H1 (cell line): ENCODE data around the gene INIP. TPM values are rescaled to one million over a fixed set of nuclear protein-coding genes. Genes with fewer than 3 reads are reported as not detected.

Source experiments
- CTCF ChIA-PET: fragments of 300-600 bp; sonication (Branson Sonifier 250); formaldehyde crosslinking; loops from one replicate; lab custom pipeline; 2021; ENCODE audit not compliant: partially characterized antibody; lab: Charles Lee
- POLR2A ChIA-PET: fragments of 300-600 bp; sonication (Branson Sonifier 250); formaldehyde crosslinking; loops from one replicate; lab custom pipeline; 2021; ENCODE audit warnings: inconsistent platforms; ENCODE audit not compliant: partially characterized antibody; lab: Charles Lee
- DNase-seq, 2 experiments: peaks; one replicate each; pipeline versions ENCODE4 v3.0.0 to v3.0.0-alpha.2; 2010 to 2022; ENCODE audit warnings: low spot score in 2 of 2, low read depth in 1 of 2, mixed read lengths in 1 of 2
- FAIRE-seq: peaks from 2 replicates; lab custom pipeline; 2011; peaks lifted over from hg19 to GRCh38; lab: Jason Lieb, UNC
- H2AFZ ChIP-seq: 2 replicates; pipeline ENCODE4 v1.8.1; 2012; ENCODE audit warnings: low read length, inconsistent platforms
- H2AK5ac ChIP-seq: 2 replicates; pipeline ENCODE4 v1.6.1; 2013; ENCODE audit warnings: low read depth, low read length
- H2BK120ac ChIP-seq: replicated peaks from 2 replicates; pipeline ENCODE3; 2013; ENCODE audit warnings: low read depth, low read length, inconsistent platforms
- H2BK12ac ChIP-seq: 2 replicates; pipeline ENCODE4 v1.6.1; 2013; ENCODE audit warnings: low read depth, low read length
- H2BK15ac ChIP-seq: 2 replicates; pipeline ENCODE4 v1.6.1; 2013; ENCODE audit warnings: low read length
- H2BK20ac ChIP-seq: 2 replicates; pipeline ENCODE4 v1.6.1; 2013; ENCODE audit warnings: low read length
- H2BK5ac ChIP-seq: 2 replicates; pipeline ENCODE4 v1.6.1; 2013; ENCODE audit warnings: low read depth, low read length
- H3K14ac ChIP-seq: 2 replicates; pipeline ENCODE4 v1.6.1; 2013; ENCODE audit warnings: inconsistent platforms; ENCODE audit not compliant: insufficient read length
- H3K18ac ChIP-seq: 2 replicates; pipeline ENCODE4 v1.6.1; 2013; ENCODE audit warnings: low read length; ENCODE audit errors: extremely low read depth
- H3K23ac ChIP-seq: 2 replicates; pipeline ENCODE4 v1.6.1; 2013; ENCODE audit warnings: inconsistent platforms; ENCODE audit not compliant: insufficient read length
- H3K23me2 ChIP-seq: 2 replicates; pipeline ENCODE4 v1.6.1; 2013; ENCODE audit warnings: low read depth, low read length
- H3K27ac ChIP-seq: 2 replicates; pipeline ENCODE4 v1.6.1; 2011; ENCODE audit warnings: low read depth, low read length, inconsistent platforms
- H3K27me3 ChIP-seq, 4 experiments: replicated peaks in 1 of 4; 1 replicate in 1 of 4; 2 replicates in 3 of 4; pipeline versions ENCODE4 v1.6.1 to v1.8.1; 2011 to 2013; ENCODE audit warnings: low read length in 3 of 4, mild to moderate bottlenecking in 3 of 4, inconsistent platforms in 2 of 4, mixed read lengths in 2 of 4, moderate library complexity in 1 of 4; ENCODE audit not compliant: control insufficient read depth in 3 of 4, insufficient read depth in 3 of 4; ENCODE audit errors: extremely low read depth in 1 of 4
- H3K36me3 ChIP-seq, 4 experiments: 2 replicates each; pipeline versions ENCODE4 v1.6.1 to v1.8.1; 2011 to 2013; ENCODE audit warnings: mild to moderate bottlenecking in 4 of 4, low read length in 3 of 4, moderate library complexity in 2 of 4, control low read depth in 1 of 4, inconsistent platforms in 1 of 4; ENCODE audit not compliant: insufficient read depth in 4 of 4, control insufficient read depth in 2 of 4
- H3K4ac ChIP-seq: replicated peaks from 2 replicates; pipeline ENCODE3; 2013; ENCODE audit warnings: low read length, low read depth, mixed read lengths, inconsistent platforms; ENCODE audit not compliant: insufficient read length
- H3K4me1 ChIP-seq, 4 experiments: replicated peaks in 1 of 4; 1 replicate in 1 of 4; 2 replicates in 3 of 4; pipeline versions ENCODE4 v1.6.1 to v1.8.1; 2011 to 2013; ENCODE audit warnings: low read length in 3 of 4, inconsistent platforms in 2 of 4, mixed read lengths in 1 of 4; ENCODE audit not compliant: insufficient read depth in 4 of 4, control insufficient read depth in 3 of 4
- H3K4me2 ChIP-seq, 2 experiments: 2 replicates each; pipeline versions ENCODE4 v1.6.1 to v1.8.1; 2011 to 2013; ENCODE audit warnings: low read depth in 2 of 2, low read length in 2 of 2, control low read depth in 1 of 2, inconsistent platforms in 1 of 2, mild to moderate bottlenecking in 1 of 2; ENCODE audit not compliant: insufficient read depth in 1 of 2
- H3K4me3 ChIP-seq, 4 experiments: fragments of 200-600, 300-600 bp in 1 of 4; sonication (generic), shearing (Covaris generic), sonication (Bioruptor Twin) in 1 of 4; 2 replicates each; pipeline versions ENCODE4 v1.5.1 to v1.8.1; 2011 to 2016; ENCODE audit warnings: low read length in 4 of 4, low read depth in 3 of 4, control low read depth in 2 of 4, inconsistent platforms in 2 of 4, mild to moderate bottlenecking in 2 of 4, mixed read lengths in 1 of 4, moderate library complexity in 1 of 4; ENCODE audit not compliant: insufficient read depth in 2 of 4; ENCODE audit errors: extremely low read depth in 1 of 4
- H3K56ac ChIP-seq: replicated peaks from 2 replicates; pipeline ENCODE3; 2013; ENCODE audit warnings: low read depth, mild to moderate bottlenecking, mixed read lengths, low read length, inconsistent platforms; ENCODE audit not compliant: insufficient read length
- H3K79me1 ChIP-seq: 2 replicates; pipeline ENCODE4 v1.6.1; 2013; ENCODE audit warnings: low read depth, low read length, control low read depth
- H3K79me2 ChIP-seq, 2 experiments: 2 replicates each; pipeline versions ENCODE4 v1.6.1 to v1.8.1; 2012 to 2013; ENCODE audit warnings: low read length in 2 of 2, mild to moderate bottlenecking in 2 of 2, inconsistent platforms in 1 of 2; ENCODE audit not compliant: insufficient read depth in 2 of 2, control insufficient read depth in 1 of 2
- H3K9ac ChIP-seq, 4 experiments: replicated peaks in 1 of 4; 1 replicate in 1 of 4; 2 replicates in 3 of 4; pipeline versions ENCODE4 v1.6.1 to v1.8.1; 2011 to 2013; ENCODE audit warnings: low read depth in 3 of 4, low read length in 3 of 4, control low read depth in 2 of 4, mild to moderate bottlenecking in 2 of 4, moderate library complexity in 2 of 4, inconsistent platforms in 1 of 4; ENCODE audit errors: extremely low read depth in 1 of 4
- H3K9me3 ChIP-seq, 2 experiments: 2 replicates each; pipeline versions ENCODE4 v1.6.1 to v1.8.1; 2012 to 2013; ENCODE audit warnings: mild to moderate bottlenecking in 2 of 2, moderate library complexity in 2 of 2, control low read depth in 1 of 2, inconsistent platforms in 1 of 2, low read depth in 1 of 2, low read length in 1 of 2, mixed read lengths in 1 of 2; ENCODE audit not compliant: insufficient read depth in 2 of 2
- H4K20me1 ChIP-seq, 2 experiments: replicated peaks in 1 of 2; 2 replicates each; pipeline versions ENCODE3 to v1.8.1; 2011 to 2013; ENCODE audit warnings: inconsistent platforms in 2 of 2, low read length in 2 of 2, mild to moderate bottlenecking in 1 of 2; ENCODE audit not compliant: insufficient read depth in 2 of 2, control insufficient read depth in 1 of 2
- H4K5ac ChIP-seq: 2 replicates; pipeline ENCODE4 v1.6.1; 2013; ENCODE audit warnings: low read length, low read depth, mixed read lengths, inconsistent platforms; ENCODE audit not compliant: insufficient read length
- H4K8ac ChIP-seq: 2 replicates; pipeline ENCODE4 v1.8.0; 2013; ENCODE audit warnings: mild to moderate bottlenecking, moderate library complexity, low read length, inconsistent platforms; ENCODE audit not compliant: insufficient read depth; ENCODE audit errors: extremely low read depth
- H4K91ac ChIP-seq: replicated peaks from 2 replicates; pipeline ENCODE3; 2013; ENCODE audit warnings: low read length, mixed read lengths, inconsistent platforms; ENCODE audit not compliant: insufficient read length
- BACH1 ChIP-seq: IDR thresholded peaks from 2 replicates; pipeline ENCODE4 v1.6.1; 2012; ENCODE audit warnings: low read length, improper control_type of control experiment
- BRCA1 ChIP-seq: IDR thresholded peaks from 2 replicates; pipeline ENCODE4 v1.6.1; 2012; ENCODE audit warnings: low read depth, low read length, improper control_type of control experiment
- CEBPB ChIP-seq: IDR thresholded peaks from 2 replicates; pipeline ENCODE4 v1.6.1; 2012; ENCODE audit warnings: low read depth, low read length
- HDAC2 ChIP-seq, 2 experiments: fragments of 300-600 bp in 1 of 2; sonication (generic) in 1 of 2; IDR thresholded peaks; 2 replicates each; pipeline ENCODE4 v1.6.1; 2011 to 2012; ENCODE audit warnings: low read depth in 2 of 2, low read length in 2 of 2, mild to moderate bottlenecking in 2 of 2, moderate library complexity in 2 of 2, borderline replicate concordance in 1 of 2, inconsistent platforms in 1 of 2
- JUN ChIP-seq: IDR thresholded peaks from 2 replicates; pipeline ENCODE4 v1.6.1; 2011; ENCODE audit warnings: low read depth, mild to moderate bottlenecking, improper control_type of control experiment, low read length
- RAD21 ChIP-seq, 2 experiments: IDR thresholded peaks in 1 of 2; conservative IDR thresholded peaks in 1 of 2; 2 replicates each; pipeline ENCODE4 v1.6.1; 2011; ENCODE audit warnings: low read depth in 2 of 2, low read length in 2 of 2, improper control_type of control experiment in 1 of 2, inconsistent platforms in 1 of 2, mild to moderate bottlenecking in 1 of 2, moderate library complexity in 1 of 2
- RBBP5 ChIP-seq: IDR thresholded peaks from 2 replicates; pipeline ENCODE4 v1.7.1; 2012; ENCODE audit warnings: low read depth, mild to moderate bottlenecking, inconsistent platforms, low read length, moderate library complexity, borderline replicate concordance
- TAF1 ChIP-seq: IDR thresholded peaks from 2 replicates; pipeline ENCODE4 v1.6.1; 2011; ENCODE audit warnings: mild to moderate bottlenecking, low read depth, low read length
- TEAD4 ChIP-seq: IDR thresholded peaks from 2 replicates; pipeline ENCODE4 v1.6.1; 2012; ENCODE audit warnings: low read depth, low read length, inconsistent platforms, mixed read lengths
- ZNF274 ChIP-seq: IDR thresholded peaks from 2 replicates; pipeline ENCODE4 v1.7.0; 2012; ENCODE audit warnings: low read length, borderline replicate concordance; ENCODE audit errors: extremely low read depth
- WGBS, 2 experiments: shearing (Covaris generic) in 1 of 2; methylation state at CpG; one replicate each; pipeline versions ENCODE4 v1.1.6 to v1.1.7; 2013 to 2015; ENCODE audit warnings: low lambda C conversion rate in 2 of 2, mixed read lengths in 2 of 2, inconsistent platforms in 1 of 2, low coverage in 1 of 2, missing lambda C conversion rate in 1 of 2; ENCODE audit not compliant: insufficient replicate concordance in 2 of 2, insufficient coverage in 1 of 2, insufficient read length in 1 of 2; ENCODE audit errors: extremely low coverage in 1 of 2, missing lambda C conversion rate in 1 of 2; 5-methylcytosine and 5-hydroxymethylcytosine counted together
- polyA plus RNA-seq, 7 experiments: library from polyadenylated mRNA; depleted of rRNA in 3 of 7; stranded (reverse) in 5 of 7; unstranded in 2 of 7; fragments of >200 nt in 5 of 7; fragments of 200-250 nt in 2 of 7; gene quantifications; 1 replicate in 5 of 7; 2 replicates in 1 of 7; 4 replicates in 1 of 7; pipeline versions ENCODE4 v1.2.1 to v1.2.3, GENCODE V29; 2011 to 2013; ENCODE audit warnings: missing spikeins in 2 of 7, mixed read lengths in 2 of 7
- total RNA-seq: library from RNA; stranded (reverse); fragmentation: NEBNext Ultra II Directional; extraction: Animal tissue kit (Norgen Biotek cat#: 25700); gene quantifications from 2 replicates; pipeline ENCODE4 v1.2.1, GENCODE V29; 2021

Gene INIP
- total and polyA plus RNA-seq, 2 of the 8 experiments (the other 6 are each of a cell fraction or from before 2014, with no cell fraction given), result 10.7 to 18.3 TPM

GRCh38 chr9:112764344-112764743, 46.4 kb upstream of the INIP start:
- TF ChIP-seq HDAC2 (IDR thresholded peaks at IDR 0.05; ENCODE audit: borderline replicate concordance in 1 of 2, low read depth in 2 of 2, low read length in 2 of 2) (no peak), ZNF274 (no peak), RBBP5 (no peak), CEBPB (no peak), BACH1 (no peak), JUN (no peak), BRCA1 (no peak), RAD21 (IDR thresholded peaks at IDR 0.05 in 1 of 2, conservative IDR thresholded peaks at IDR 0.05 in 1 of 2; ENCODE audit: low read depth in 2 of 2, low read length in 2 of 2) (no peak), TAF1 (no peak), TEAD4 (no peak)
- no peak overlapping the region for H2BK12ac ChIP-seq
- no peaks in the 10 kb centered on the region for H3K27me3 ChIP-seq

More at GRCh38 chr9:112764344-112764743, 46.4 kb upstream of the INIP start:
- H2BK5ac ChIP-seq, result no peak overlapping the region
- H3K79me1 ChIP-seq, result peaks cover 1% of the 10 kb centered on the region; the same call in 1 of the 2 replicates
- H3K4me3 ChIP-seq, result no peak overlapping the region
- peaks cover 0 to 7% (median 2%) of the 10 kb centered on the region in 4 experiments; a peak in 3 of 7 replicates for H3K4me1 ChIP-seq
- no peak for DNase-seq
- no peak overlapping the region for H3K9ac ChIP-seq
- H2AK5ac ChIP-seq, result no peak overlapping the region
- no peaks in the 10 kb centered on the region for H4K20me1 ChIP-seq
- no peak overlapping the region for H4K5ac ChIP-seq
- no peak overlapping the region for H2BK15ac ChIP-seq
- no peak overlapping the region for H3K18ac ChIP-seq
- no peaks in the 10 kb centered on the region for H3K23me2 ChIP-seq
- H3K4me2 ChIP-seq, result 0 out of 4 replicates have a peak overlapping the region, but pooled peaks have one; percentile 6 to 27
- no peak overlapping the region for H2BK20ac ChIP-seq
- H3K56ac ChIP-seq, result no peak overlapping the region
- 80% methylated on average over 5 of the region's 5 CpGs; no CpG with 5 or more reads in 1 of the 2 experiments for WGBS, 2 experiments
- H3K79me2 ChIP-seq, result no peaks in the 10 kb centered on the region; a peak in 1 of 4 replicates
- H4K8ac ChIP-seq, result no peak overlapping the region
- no peak overlapping the region for H3K14ac ChIP-seq
- H2BK120ac ChIP-seq, result no peak overlapping the region
- H3K36me3 ChIP-seq, result no peaks in the 10 kb centered on the region
- no peak overlapping the region for H3K23ac ChIP-seq
- H2AFZ ChIP-seq, result no peak overlapping the region
- H4K91ac ChIP-seq, result no peak overlapping the region
- ChIA-PET CTCF (interaction anchor here (0.9 to 2.4 kb wide), 4 partner anchors 9 to 29 kb away, joined by 3 to 10 read pairs (median 3); no protein-coding TSS in a partner anchor), POLR2A (interaction anchor here (1.1 kb wide), 1 partner anchor 13 kb away, joined by 3 read pairs; no protein-coding TSS in a partner anchor)
- no peak overlapping the region for H3K27ac ChIP-seq
- FAIRE-seq, result no peak
- H3K4ac ChIP-seq, result no peak overlapping the region
- peaks cover 0 to 7% of the 10 kb centered on the region in 2 experiments; a peak in 1 of 4 replicates for H3K9me3 ChIP-seq
